Stimulated activated naive CD8-positive, alpha-beta T cell treated with anti-CD3 and anti-CD28 coated beads, Interleukin-15, Interleukin-2, amounts not matched to agents 100 U/mL and 50 U/mL, for 24 hours (primary cell): ENCODE results near the gene RENBP.

Source experiments
- ATAC-seq: fragments of 150-1000 bp; cut with Tn5 transposase; one replicate; pipeline ENCODE4 v1.10.0; 2021
- DNase-seq: peaks from one replicate; pipeline ENCODE4 v3.0.0; 2021

Gene RENBP

DNA sequence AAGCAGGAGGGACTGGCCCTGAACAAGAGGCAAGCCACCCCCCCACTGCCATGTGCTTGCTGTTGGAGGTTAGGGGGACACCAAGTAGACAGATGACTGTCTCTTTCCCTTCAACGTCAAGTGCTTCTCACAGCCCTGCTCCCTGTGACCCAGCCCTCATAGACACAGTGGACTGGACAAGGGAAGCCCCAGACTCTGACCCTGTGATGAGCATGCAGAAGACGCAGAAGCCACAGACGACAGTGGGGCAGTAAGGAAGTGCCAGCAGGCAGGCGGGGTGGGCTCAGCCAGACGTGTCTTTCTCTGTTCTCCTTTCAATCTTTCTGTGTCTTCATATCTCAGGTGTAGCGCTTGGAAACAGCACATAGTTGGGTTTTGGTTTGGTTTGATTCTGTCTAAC is 56.1 kb downstream of the RENBP start:
- ATAC-seq (peak; percentile 24), DNase-seq (no peak)

DNA sequence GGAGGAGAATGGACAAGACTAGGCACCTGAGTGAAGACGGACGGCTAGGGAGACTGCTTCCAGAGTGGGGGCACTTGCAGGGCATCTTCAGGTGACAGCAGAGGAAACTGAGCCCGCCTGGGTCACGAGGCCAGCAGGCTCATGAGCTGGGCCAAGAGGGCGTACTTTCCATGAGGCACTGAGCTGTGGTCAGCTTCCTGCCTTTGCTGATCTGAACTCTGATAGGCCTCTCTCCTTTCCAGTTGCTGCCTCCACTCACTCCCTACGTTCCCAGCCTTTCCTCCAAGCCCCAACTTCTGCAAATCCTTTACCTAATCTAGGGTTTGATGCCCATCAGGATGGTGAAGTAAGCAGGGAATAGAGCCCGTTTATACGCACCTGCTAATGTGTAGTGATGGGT is 57.1 kb downstream of the RENBP start:
- no peak for ATAC-seq
- no peak for DNase-seq

DNA sequence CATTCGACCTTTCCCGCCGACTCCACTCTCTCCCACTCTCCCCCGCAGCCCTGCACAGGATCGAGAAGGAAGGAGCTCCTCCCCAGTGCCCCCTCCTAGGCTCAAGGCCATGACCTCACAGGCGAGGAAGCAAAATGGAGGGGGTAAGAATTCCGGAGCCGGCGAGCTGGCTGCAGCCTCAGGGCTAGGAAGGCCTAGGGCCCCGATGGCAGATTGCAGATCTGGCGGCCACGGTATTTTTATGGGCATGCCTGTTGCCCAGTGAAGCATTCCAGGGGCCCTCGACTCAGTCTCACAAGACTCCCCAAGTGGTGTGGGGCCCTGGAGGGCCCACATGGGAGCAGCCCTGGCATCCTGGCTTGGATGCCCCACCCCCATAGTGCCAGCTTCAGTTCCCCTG is 57.5 kb downstream of the RENBP start:
- no peak for ATAC-seq

DNA sequence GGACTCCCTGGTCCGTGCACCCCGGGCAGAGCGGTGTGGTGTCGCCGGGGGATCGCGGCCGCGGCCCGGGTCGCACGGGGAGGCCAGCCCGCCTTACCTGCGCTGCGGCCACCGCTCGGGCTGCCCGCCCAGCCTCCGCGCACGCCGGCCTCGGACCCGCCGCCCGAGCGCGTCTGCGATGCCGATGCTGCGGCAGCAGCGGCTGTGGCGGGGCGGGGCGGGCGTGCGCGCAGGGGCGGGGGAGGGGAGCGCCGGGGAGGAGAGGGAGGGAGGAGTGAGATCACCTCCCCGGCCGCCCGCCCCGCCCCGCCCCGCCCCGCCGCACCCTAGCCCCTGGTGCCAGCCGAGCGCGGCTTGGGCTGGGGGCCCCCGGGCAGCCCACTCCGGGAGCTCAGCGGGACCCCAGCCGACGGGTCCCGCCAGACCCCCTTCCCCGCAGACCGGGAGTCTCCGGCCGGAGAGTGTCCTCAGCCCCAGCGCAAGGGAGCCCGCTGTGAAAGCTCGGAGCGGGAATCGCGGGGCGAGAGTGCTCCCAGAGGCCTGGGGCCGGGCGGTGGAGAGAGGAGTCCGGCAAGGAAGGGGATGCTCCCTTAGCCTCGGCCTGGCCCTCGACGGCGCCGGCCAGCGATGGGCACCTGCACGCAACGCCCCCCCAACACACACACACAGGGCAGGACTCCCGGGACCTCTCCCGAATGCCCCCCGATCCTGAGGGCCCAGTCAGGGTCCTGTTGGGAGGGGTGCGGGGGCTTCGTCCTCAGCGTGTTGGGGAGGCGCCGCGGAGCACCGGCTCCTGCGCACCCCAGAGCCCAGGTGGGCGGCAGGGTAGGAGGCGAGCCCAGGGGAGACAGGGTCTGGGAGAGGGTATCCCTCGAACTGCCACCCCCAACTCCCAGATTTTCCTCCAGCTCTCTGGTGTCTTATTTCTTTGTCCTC is 58.2 kb downstream of the RENBP start, which contains the start of gene L1CAM:
Gene L1CAM (minus strand): TSS at position 206 of the 936 bp plus-strand sequence. CDS start 10,337 bp downstream, outside the sequence.
- ATAC-seq = no peak
- no peak for DNase-seq

More for the DNA sequence above, 57.5 kb downstream of the RENBP start:
- DNase-seq = no peak
